ENCODE measurements around the gene CREG1. TPM values are rescaled to one million over a fixed set of nuclear protein-coding genes. Genes with fewer than 3 reads are reported as not detected.

CREG1 gene
- total RNA-seq, 1 donor from 2014 or later: 31.6 TPM

GRCh38 chr1:167507719-167508118, 45.8 kb downstream of the CREG1 start:
- no peak for DNase-seq (ENCODE audit: low read depth in 2 of 2)

- DNase-seq (ENCODE audit: low read depth in 2 of 2): no peak
These were observed 49.1 kb downstream of the CREG1 start for GRCh38 chr1:167504467-167504827.

- no peak for DNase-seq (ENCODE audit: low read depth in 2 of 2)
These were observed 49.7 kb downstream of the CREG1 start for GRCh38 chr1:167503626-167504466.

- DNase-seq (ENCODE audit: low read depth in 2 of 2): no peak
These were observed 50.7 kb downstream of the CREG1 start for GRCh38 chr1:167502719-167503462.

GRCh38 chr1:167502192-167502551, 51.4 kb downstream of the CREG1 start:
- no peak for DNase-seq (ENCODE audit: low read depth in 2 of 2)

- no peak for DNase-seq (ENCODE audit: low read depth in 2 of 2)
These were observed 51.9 kb downstream of the CREG1 start for GRCh38 chr1:167501515-167502191.

- no peak for DNase-seq (ENCODE audit: low read depth in 2 of 2)
These were observed 53.2 kb downstream of the CREG1 start for GRCh38 chr1:167500283-167500860.

- DNase-seq (ENCODE audit: low read depth in 2 of 2): no peak
These were observed 53.9 kb downstream of the CREG1 start for GRCh38 chr1:167499664-167500101.

GRCh38 chr1:167499106-167499505, 54.5 kb downstream of the CREG1 start:
- DNase-seq (ENCODE audit: low read depth in 2 of 2): no peak

- DNase-seq (ENCODE audit: low read depth in 2 of 2): no peak
These were observed 56.6 kb downstream of the CREG1 start for GRCh38 chr1:167496797-167497619.

GRCh38 chr1:167493372-167493771, 60.2 kb downstream of the CREG1 start:
- DNase-seq (ENCODE audit: low read depth in 2 of 2): no peak

- DNase-seq (ENCODE audit: low read depth in 2 of 2): no peak
These were observed 61.1 kb downstream of the CREG1 start for GRCh38 chr1:167492481-167492910.

- DNase-seq (ENCODE audit: low read depth in 2 of 2): no peak
These were observed 61.7 kb downstream of the CREG1 start for GRCh38 chr1:167491586-167492461.

Other genes starting within 250 kb of the CREG1 start
- under 0.01 and 0.13 TPM in 2 replicates for gene CD247, start 35.2 kb downstream of the CREG1 start, total RNA-seq
- 21.4 and 28.8 TPM in 2 replicates for gene RCSD1, start 76.5 kb upstream of the CREG1 start, total RNA-seq
- 99.5 and 107 TPM in 2 replicates for gene MPZL1, start 168.2 kb upstream of the CREG1 start, total RNA-seq